WTC11 (cell line): ENCODE data around the gene BMP10.

ENCODE experiments used
- ATF1 ChIP-seq: sonication (generic); formaldehyde crosslinking; IDR thresholded peaks from 2 replicates; pipeline ENCODE4 v1.8.1; 2023; ENCODE audit warnings: mild to moderate bottlenecking, moderate library complexity, missing genetic modification reagents
- ATF2 ChIP-seq: sonication (generic); formaldehyde crosslinking; IDR thresholded peaks from 2 replicates; pipeline ENCODE4 v1.8.1; 2022; ENCODE audit warnings: low read depth, missing genetic modification reagents, borderline replicate concordance
- CBFB ChIP-seq: sonication (generic); formaldehyde crosslinking; IDR thresholded peaks from 2 replicates; pipeline ENCODE4 v1.8.1; 2022; ENCODE audit warnings: mild to moderate bottlenecking, low read depth, missing genetic modification reagents
- CREB1 ChIP-seq: sonication (generic); formaldehyde crosslinking; IDR thresholded peaks from 2 replicates; pipeline ENCODE4 v1.8.0; 2023; ENCODE audit warnings: mild to moderate bottlenecking, missing genetic modification reagents
- CREM ChIP-seq: sonication (generic); formaldehyde crosslinking; IDR thresholded peaks from 2 replicates; pipeline ENCODE4 v1.8.1; 2022; ENCODE audit warnings: mild to moderate bottlenecking, missing genetic modification reagents, moderate library complexity
- KAT7 ChIP-seq: sonication (generic); formaldehyde crosslinking; IDR thresholded peaks from 2 replicates; pipeline ENCODE4 v1.8.1; 2023; ENCODE audit warnings: missing genetic modification reagents, mild to moderate bottlenecking, borderline replicate concordance
- MLX ChIP-seq: sonication (generic); formaldehyde crosslinking; IDR thresholded peaks from 2 replicates; pipeline ENCODE4 v1.8.1; 2023; ENCODE audit warnings: mild to moderate bottlenecking, missing genetic modification reagents, moderate library complexity
- NFE2L1 ChIP-seq: sonication (generic); formaldehyde crosslinking; IDR thresholded peaks from 2 replicates; pipeline ENCODE4 v1.8.1; 2023; ENCODE audit warnings: missing genetic modification reagents
- NFYB ChIP-seq: sonication (generic); formaldehyde crosslinking; conservative IDR thresholded peaks from 2 replicates; pipeline ENCODE4 v1.8.0; 2022; ENCODE audit warnings: low read depth, missing genetic modification reagents
- NR3C1 ChIP-seq: sonication (generic); formaldehyde crosslinking; conservative IDR thresholded peaks from 2 replicates; pipeline ENCODE4 v1.8.1; 2023; ENCODE audit warnings: low read depth, mild to moderate bottlenecking, missing genetic modification reagents
- RELA ChIP-seq: sonication (generic); formaldehyde crosslinking; IDR thresholded peaks from 2 replicates; pipeline ENCODE4 v1.8.1; 2022; ENCODE audit warnings: missing genetic modification reagents, mild to moderate bottlenecking, borderline replicate concordance
- TF ChIP-seq, protein P1 (sequence below): fragments of 200-600 bp; IDR thresholded peaks from 2 replicates; pipeline ENCODE4 v1.8.0; 2022; ENCODE audit warnings: antibody characterized with exemption
- TF ChIP-seq, protein P2 (sequence below): fragments of 250-450 bp; sonication (Bioruptor Pico); IDR thresholded peaks from 2 replicates; pipeline ENCODE4 v1.9.0; 2021; ENCODE audit warnings: mild to moderate bottlenecking
- TF ChIP-seq, protein P3 (sequence below): sonication (generic); formaldehyde crosslinking; IDR thresholded peaks from 2 replicates; pipeline ENCODE4 v1.8.0; 2022; ENCODE audit warnings: mild to moderate bottlenecking, missing genetic modification reagents

GRCh38 chr2:68911246-68911645, 40.0 kb upstream of the BMP10 start:
- no peak for TF ChIP-seq RELA (CRISPR knock-in tag)
- TF ChIP-seq, protein P1, sequence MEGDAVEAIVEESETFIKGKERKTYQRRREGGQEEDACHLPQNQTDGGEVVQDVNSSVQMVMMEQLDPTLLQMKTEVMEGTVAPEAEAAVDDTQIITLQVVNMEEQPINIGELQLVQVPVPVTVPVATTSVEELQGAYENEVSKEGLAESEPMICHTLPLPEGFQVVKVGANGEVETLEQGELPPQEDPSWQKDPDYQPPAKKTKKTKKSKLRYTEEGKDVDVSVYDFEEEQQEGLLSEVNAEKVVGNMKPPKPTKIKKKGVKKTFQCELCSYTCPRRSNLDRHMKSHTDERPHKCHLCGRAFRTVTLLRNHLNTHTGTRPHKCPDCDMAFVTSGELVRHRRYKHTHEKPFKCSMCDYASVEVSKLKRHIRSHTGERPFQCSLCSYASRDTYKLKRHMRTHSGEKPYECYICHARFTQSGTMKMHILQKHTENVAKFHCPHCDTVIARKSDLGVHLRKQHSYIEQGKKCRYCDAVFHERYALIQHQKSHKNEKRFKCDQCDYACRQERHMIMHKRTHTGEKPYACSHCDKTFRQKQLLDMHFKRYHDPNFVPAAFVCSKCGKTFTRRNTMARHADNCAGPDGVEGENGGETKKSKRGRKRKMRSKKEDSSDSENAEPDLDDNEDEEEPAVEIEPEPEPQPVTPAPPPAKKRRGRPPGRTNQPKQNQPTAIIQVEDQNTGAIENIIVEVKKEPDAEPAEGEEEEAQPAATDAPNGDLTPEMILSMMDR, result no peak
- TF ChIP-seq CBFB (CRISPR knock-in tag), result no peak
- no peak for TF ChIP-seq NR3C1 (CRISPR knock-in tag)
- no peak for TF ChIP-seq MLX (CRISPR knock-in tag)
- TF ChIP-seq, protein P2, sequence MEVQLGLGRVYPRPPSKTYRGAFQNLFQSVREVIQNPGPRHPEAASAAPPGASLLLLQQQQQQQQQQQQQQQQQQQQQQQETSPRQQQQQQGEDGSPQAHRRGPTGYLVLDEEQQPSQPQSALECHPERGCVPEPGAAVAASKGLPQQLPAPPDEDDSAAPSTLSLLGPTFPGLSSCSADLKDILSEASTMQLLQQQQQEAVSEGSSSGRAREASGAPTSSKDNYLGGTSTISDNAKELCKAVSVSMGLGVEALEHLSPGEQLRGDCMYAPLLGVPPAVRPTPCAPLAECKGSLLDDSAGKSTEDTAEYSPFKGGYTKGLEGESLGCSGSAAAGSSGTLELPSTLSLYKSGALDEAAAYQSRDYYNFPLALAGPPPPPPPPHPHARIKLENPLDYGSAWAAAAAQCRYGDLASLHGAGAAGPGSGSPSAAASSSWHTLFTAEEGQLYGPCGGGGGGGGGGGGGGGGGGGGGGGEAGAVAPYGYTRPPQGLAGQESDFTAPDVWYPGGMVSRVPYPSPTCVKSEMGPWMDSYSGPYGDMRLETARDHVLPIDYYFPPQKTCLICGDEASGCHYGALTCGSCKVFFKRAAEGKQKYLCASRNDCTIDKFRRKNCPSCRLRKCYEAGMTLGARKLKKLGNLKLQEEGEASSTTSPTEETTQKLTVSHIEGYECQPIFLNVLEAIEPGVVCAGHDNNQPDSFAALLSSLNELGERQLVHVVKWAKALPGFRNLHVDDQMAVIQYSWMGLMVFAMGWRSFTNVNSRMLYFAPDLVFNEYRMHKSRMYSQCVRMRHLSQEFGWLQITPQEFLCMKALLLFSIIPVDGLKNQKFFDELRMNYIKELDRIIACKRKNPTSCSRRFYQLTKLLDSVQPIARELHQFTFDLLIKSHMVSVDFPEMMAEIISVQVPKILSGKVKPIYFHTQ, result no peak
- no peak for TF ChIP-seq NFE2L1 (CRISPR knock-in tag)
- no peak for TF ChIP-seq NFYB (CRISPR knock-in tag)
- no peak for TF ChIP-seq ATF2
- no peak for TF ChIP-seq CREM (CRISPR knock-in tag)
- TF ChIP-seq KAT7 (CRISPR knock-in tag), result no peak
- TF ChIP-seq ATF1 (CRISPR knock-in tag), result no peak
- TF ChIP-seq, protein P3, sequence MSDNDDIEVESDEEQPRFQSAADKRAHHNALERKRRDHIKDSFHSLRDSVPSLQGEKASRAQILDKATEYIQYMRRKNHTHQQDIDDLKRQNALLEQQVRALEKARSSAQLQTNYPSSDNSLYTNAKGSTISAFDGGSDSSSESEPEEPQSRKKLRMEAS (CRISPR knock-in tag), result no peak
- TF ChIP-seq CREB1 (CRISPR knock-in tag), result no peak
